Astrocyte of the cerebellum (primary cell): ENCODE measurements around the gene SELENBP1.

Experiments
- DNase-seq: peaks from one replicate; pipeline ENCODE4 v3.0.0-alpha.2; 2011; ENCODE audit warnings: low read depth
- H3K4me3 ChIP-seq: 2 replicates; pipeline ENCODE4 v1.5.1; 2011; ENCODE audit warnings: mild to moderate bottlenecking, low read depth, low read length, moderate library complexity
- CTCF ChIP-seq: IDR thresholded peaks from 2 replicates; pipeline ENCODE4 v1.5.1; 2012; ENCODE audit warnings: low read length, low read depth, moderate library complexity, mild to moderate bottlenecking; ENCODE audit errors: missing control alignments
- in situ Hi-C: cut with HindIII; loops from 2 replicates; pipeline ENCODE4 v1.10.0; 2017; ENCODE audit warnings: low sequenced_read_pairs

SELENBP1 gene

GRCh38 chr1:151384584-151384983, 12.1 kb upstream of the SELENBP1 start:
- H3K4me3 ChIP-seq = no peak overlapping the region
- no peak for DNase-seq
- in situ Hi-C loops = no loop called here
- TF ChIP-seq CTCF = no peak

- no peak overlapping the region for H3K4me3 ChIP-seq
- no peak for DNase-seq
- no peak for TF ChIP-seq CTCF
- in situ Hi-C loops = no loop called here
Measured at GRCh38 chr1:151377150-151377884, 4.8 kb upstream of the SELENBP1 start.

- H3K4me3 ChIP-seq = no peak overlapping the region
- in situ Hi-C loops = no loop called here
- no peak for DNase-seq
- TF ChIP-seq CTCF = no peak
Measured at GRCh38 chr1:151373196-151373595, 691 bp upstream of the SELENBP1 start.

- TF ChIP-seq CTCF = no peak
- in situ Hi-C loops = no loop called here
- H3K4me3 ChIP-seq = peak overlapping the region; percentile 39
- no peak for DNase-seq
Measured at GRCh38 chr1:151371370-151372057, 991 bp downstream of the SELENBP1 start.

DNA sequence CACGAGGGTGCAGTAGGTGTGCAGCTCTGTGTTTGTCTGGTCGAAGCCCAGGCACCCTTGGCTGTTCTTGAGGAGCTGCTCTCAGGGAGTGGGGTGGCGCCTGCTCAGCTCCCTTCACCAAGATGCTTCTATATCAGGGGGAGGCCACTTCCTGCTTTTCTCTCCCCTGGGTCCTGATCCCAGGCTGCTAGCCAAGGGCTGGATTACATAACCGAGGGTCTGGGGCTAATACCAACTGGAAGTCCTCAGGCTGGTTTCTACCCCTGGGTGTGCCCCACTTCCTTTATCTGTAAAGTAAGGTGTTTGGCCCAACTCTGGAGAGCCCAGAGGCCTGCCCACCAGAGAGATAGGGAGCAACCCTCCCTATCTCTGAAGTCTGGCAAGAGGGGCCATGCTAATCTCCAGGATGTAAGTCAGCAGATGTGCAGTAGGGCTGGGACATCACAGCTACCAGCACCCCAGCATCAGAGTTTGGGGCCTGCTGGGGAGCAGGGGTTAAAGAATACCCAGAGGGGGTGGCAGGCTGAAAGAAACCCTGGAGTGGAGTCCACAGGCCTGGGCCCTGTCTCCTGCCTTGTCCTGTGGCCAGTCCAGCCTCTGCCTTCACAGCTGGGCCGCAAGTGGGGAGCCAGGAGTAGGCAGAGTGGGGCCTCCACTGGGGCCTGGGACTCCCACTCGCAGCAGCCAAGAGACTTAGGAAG, 2.1 kb downstream of the SELENBP1 start:
- no peak for TF ChIP-seq CTCF
- no peak overlapping the region for H3K4me3 ChIP-seq
- in situ Hi-C loops = no loop called here
- DNase-seq = no peak

DNA sequence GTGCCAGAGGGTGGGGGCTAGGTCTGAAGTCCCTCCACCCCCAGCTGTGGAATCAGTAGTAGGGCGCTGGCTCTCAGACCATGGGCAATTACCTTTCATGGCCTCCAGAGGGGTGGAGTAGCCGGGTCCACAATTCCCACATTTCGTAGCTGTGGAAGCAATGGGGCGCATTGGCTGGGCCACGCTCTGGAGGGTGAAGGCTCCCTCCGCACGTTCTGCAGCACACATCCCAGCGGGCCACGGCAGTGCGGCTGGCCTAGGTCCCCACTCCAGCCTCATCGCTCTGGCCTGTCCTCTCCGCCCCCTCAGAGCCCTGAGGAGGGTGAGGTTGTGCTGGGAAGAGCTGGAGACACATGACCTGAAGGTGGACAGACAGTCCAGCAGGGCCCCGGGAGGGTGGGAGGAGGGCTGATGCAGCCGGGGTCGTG, 2.9 kb downstream of the SELENBP1 start:
- no peak overlapping the region for H3K4me3 ChIP-seq
- DNase-seq = no peak
- no peak for TF ChIP-seq CTCF
- in situ Hi-C loops = no loop called here
